Cardiac septum (tissue), 1 donor: Measurements from ENCODE around the gene TIGD4. TPM values are rescaled to one million over a fixed set of nuclear protein-coding genes. Genes with fewer than 3 reads are reported as not detected.
"Not testable (repeated sequence)": the region's sequence is repeated elsewhere in the genome, so short reads cannot be mapped to it uniquely, and the experiment has no call there.

Experiments used
- DNase-seq: peaks from one replicate; pipeline ENCODE4 v3.0.0-alpha.2; 2020; ENCODE audit warnings: low spot score
- intact Hi-C: fragments of 100-400 bp; cut with DNase I; formaldehyde crosslinking; loops from one replicate; pipeline ENCODE4 v1.14.0; 2022
- total RNA-seq: library from RNA; stranded (reverse); fragmentation: NEBNext Ultra II Directional; extraction: Animal tissue kit (Norgen Biotek cat#: 25700); gene quantifications from one replicate; pipeline ENCODE4 v1.2.1, GENCODE V29; 2021
- donor health status: DM: no; HTN: no; CAD: no.

TIGD4 gene
- total RNA-seq, 1 donor from 2014 or later: 0.40 TPM

DNA sequence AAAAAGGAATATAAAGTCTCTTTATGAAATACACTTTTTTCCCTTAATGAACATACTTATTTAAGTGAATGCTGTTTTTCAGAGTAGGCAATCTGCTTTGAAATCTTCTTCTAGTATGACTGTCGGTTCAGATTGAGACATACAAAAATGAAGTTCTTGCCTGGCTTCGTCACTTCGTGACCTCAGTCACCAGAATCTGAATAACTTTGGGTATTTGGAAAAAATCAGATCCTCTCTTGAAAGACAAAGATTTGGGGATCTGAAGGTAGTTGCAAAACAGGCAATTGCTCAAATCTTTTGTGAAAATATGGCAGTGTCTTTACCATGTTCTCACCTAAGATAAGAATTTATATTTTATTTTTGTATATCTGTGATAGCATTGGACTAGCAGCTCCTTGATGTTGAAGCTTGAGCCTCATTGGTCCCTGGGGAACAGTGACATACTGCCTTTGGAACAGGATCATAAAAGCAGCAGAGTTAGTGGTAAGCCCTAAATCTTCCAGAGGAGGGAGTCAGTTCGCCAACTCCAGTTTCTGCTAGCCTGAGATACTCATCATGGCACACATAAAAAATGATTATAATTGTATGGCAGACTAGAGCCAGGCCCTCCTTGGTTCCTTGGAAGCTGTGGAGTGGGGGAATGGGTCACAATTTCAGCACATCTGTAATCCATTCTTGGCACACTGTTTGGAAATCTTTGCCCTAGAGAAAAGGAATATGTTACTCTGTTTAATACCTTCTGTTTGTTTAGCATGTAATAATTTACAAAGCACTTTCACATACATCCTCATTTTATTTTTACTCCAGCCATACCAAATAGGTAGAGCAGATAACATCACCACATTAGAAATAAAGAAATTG, 5.2 kb upstream of the TIGD4 start:
- intact Hi-C loops: no loop called here
- no peak for DNase-seq

GRCh38 chr4:152780267-152780778, 793 bp upstream of the TIGD4 start:
- intact Hi-C loops: no loop called here
- no peak for DNase-seq

DNA sequence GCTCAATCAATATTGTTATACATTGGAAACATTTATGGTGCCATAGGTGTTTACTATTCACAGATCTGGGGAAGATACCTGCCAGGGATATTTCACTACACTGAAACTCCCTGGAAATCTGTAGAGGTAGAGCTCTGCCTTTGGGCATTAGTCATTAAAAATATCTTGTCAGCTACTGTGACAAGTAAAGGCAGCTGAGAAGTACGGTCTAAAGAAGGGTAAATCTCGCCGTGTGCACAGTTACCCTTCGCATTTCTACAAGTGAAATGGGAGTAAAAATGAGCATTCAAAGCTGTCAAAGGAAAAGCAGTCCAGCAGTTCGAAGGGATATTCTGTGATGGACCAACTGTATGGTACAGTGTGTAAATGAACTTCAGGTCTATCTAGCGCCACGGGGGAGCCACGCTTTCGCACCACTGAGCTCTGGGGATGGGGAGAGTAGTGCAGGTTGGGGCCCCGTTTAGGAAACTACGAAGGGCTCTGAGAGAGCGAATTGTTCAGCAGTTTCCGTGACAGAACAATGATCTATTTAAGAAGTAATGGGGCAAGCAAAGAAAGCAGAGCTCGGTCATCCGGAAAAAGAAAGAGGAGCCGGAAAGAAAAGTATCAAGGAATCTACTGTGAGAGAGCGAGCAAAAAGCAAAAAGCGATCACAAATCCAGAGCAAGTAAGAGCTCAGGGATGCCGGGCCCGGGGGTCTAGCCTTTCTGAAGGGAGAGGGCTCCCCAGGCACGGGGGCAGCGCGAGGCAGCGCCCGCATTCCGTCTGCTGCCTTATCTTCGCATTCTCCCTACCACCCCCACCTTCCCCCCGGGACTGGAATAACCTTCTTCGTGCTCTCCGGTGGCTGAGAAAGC, 646 bp downstream of the TIGD4 start:
- DNase-seq: no peak
- intact Hi-C loops: no loop called here

DNA sequence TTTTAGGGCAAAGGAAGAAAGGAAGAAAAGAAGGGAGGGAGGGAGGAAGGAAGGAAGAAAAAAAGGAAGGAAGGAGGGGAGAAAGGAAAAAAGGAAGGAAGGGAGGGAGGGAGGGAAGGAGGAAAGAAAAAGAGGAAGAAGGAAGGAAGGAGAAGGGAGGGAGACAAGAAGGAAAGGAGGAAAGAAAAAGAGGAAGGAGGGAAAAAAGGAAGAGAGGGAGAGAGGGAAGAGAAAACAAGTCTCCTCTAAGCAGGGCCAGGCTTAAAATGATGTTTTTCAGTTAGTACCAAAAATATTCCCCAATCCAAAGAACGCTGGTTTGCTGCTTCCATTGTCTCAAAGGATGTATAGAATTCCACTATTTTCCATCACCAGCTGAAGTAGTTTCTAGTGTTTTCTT, 2.0 kb downstream of the TIGD4 start:
- no peak for DNase-seq
- intact Hi-C loops: no loop called here

- DNase-seq: no peak
- intact Hi-C loops: no loop called here
Measured at GRCh38 chr4:152776352-152776751, 3.2 kb downstream of the TIGD4 start.

DNA sequence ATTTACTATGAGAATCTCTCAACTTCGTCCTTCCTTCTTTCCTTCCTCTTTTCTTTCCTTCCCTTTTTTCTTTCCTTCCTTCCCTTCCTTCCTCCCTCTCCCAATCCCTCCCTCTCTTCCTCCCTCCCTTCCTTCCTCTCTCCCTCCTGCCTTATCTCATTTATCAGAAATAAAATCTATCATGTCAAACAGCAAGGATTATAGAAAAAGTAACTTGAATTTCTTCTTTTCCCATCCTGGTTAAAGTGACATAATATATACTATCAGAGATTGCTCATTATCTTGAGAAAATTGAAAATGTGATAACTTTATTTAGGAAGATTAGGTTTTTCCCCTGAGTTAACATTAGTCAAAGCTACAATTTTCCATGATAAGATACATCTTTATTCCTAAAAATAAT, 5.6 kb downstream of the TIGD4 start:
- no peak for DNase-seq
- intact Hi-C loops: no loop called here

- intact Hi-C loops: no loop called here
- DNase-seq: no peak
Measured at GRCh38 chr4:152773339-152773738, 6.2 kb downstream of the TIGD4 start.

DNA sequence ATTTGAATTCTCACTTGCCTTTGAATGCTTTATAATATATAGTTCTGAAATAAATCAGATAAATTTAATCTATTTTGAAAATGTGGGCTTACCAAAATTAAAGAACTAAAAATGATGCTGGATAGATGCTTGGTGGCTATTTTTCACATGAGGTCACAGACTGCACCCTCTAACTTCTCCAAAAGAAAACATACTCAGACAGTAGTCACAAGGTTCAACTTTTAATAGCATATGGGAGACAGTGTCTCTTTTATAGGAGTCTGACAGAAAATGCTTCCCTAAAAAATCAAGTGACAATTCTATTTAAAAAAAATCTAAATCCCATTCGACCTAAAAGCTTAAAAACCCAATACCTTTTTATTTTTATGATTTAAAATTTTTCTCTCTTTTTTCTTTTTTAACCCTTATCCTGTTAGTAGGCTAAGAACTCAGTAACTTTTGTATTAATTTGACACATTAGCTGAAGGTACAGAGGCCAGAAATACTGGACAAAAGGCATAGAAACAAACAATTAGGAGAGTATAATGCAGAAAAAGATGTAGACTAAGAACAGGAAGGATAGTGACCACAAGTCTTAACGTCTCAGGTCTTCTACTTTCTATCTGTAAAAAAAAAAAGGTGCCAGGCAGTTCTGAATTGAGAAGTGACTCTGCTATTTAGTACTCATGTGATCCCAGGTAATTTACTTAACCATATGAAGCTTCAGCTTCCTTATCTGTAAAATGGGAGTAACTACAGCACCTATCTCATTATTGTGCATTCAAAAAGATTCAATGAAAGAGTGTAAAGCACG, 7.6 kb downstream of the TIGD4 start:
- DNase-seq: no peak
- intact Hi-C loops: no loop called here

DNA sequence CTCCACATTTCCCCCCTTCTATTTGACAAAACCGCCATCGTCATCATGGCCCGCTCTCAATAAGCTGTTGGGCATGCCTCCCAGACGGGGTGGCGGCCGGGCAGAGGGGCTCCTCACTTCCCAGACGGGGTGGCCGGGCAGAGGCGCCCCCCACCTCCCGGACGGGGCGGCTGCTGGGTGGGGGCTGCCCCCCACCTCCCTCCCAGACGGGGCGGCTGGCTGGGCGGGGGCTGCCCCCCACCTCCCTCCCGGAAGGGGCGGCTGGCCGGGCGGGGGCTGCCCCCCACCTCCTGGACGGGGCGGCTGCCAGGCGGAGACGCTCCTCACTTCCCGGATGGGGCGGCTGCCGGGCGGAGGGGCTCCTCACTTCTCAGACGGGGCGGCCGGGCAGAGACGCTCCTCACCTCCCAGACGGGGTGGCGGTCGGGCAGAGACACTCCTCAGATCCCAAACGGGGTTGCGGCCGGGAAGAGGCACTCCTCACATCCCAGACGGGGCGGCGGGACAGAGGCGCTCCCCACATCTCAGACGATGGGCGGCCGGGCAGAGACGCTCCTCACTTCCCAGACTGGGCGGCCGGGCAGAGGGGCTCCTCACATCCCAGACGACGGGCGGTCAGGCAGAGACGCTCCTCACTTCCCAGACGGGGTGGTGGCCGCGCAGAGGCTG, 14.3 kb downstream of the TIGD4 start:
- DNase-seq, intact Hi-C loops: not testable (repeated sequence)

DNA sequence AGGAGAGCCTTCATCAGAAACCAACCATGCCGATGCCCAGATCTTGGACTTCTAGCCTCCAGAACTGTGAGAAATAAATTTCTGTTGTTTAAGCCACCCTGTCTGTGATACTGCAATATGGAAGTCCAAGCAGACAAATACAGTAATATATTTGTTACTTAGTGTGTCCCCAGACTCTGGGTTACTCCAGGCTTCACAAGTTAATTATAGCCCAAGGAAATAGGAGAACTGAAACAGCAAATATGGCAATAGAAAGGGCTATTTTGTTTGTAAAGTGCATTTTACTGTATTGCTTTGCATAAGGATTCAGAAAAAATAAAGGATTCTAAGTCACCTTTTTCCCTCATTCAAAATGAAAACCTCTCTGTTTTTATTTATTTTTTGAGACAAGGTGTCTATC, 15.7 kb downstream of the TIGD4 start:
- intact Hi-C loops: no loop called here
- DNase-seq: no peak

- intact Hi-C loops: no loop called here
- no peak for DNase-seq
Measured at GRCh38 chr4:152748619-152749018, 30.9 kb downstream of the TIGD4 start.

GRCh38 chr4:152747444-152747843, 32.1 kb downstream of the TIGD4 start:
- DNase-seq: no peak
- intact Hi-C loops: no loop called here

- intact Hi-C loops: no loop called here
- DNase-seq: no peak
Measured at GRCh38 chr4:152738827-152739226, 40.7 kb downstream of the TIGD4 start.

DNA sequence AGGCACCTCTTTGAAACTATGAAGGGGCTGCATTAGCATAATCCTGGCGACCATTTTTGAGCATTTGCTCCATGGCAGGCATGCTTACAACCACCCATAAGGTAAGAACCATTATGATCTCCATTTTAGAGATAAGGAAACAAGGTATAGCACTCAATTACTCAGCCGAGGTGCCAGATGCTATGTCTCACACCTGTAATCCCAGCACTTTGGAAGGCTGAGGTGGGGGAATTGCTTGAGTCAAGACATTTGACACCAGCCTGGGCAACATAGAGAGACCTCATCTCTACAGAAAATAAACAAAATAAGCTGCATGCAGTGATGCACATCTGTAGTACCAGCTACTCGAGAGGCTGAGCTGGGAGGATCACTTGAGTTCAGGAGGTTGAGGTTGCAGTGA, 43.6 kb downstream of the TIGD4 start:
- DNase-seq: no peak
- intact Hi-C loops: loop anchor here (2.0 kb wide), 1 partner anchor 235 kb away; no protein-coding TSS in a partner anchor

- intact Hi-C loops: loop anchor here (2.0 kb wide), 1 partner anchor 235 kb away; no protein-coding TSS in a partner anchor
Measured at GRCh38 chr4:152735396-152735859, 44.1 kb downstream of the TIGD4 start.

DNA sequence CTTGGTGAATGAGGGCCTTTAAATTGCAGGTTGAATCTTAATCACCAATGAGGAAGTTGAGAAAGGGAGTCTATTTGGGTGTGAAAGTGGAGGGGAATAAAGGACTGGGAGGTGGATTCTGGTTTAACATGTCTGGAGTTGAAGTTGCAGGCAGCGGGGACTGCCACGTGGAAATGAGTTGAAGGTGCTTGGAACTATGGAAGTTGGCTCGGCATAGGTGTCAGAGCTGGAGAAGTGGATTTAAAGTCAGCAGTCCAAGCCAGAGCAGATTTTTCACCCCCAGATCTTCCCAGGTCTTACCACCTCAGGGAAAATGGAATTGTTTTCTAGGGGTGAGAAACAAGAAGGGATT, 44.9 kb downstream of the TIGD4 start:
- no peak for DNase-seq
- intact Hi-C loops: loop anchor here (2.0 to 5.0 kb wide), 4 partner anchors 87 to 327 kb away; no protein-coding TSS in a partner anchor

More at GRCh38 chr4:152735396-152735859, 44.1 kb downstream of the TIGD4 start:
- DNase-seq: no peak

GRCh38 chr4:152734015-152734698, 45.4 kb downstream of the TIGD4 start:
- intact Hi-C loops: loop anchor here (2.0 to 5.0 kb wide), 4 partner anchors 87 to 327 kb away; no protein-coding TSS in a partner anchor
- DNase-seq: no peak

- intact Hi-C loops: loop anchor here (5.0 kb wide), 3 partner anchors 85 to 325 kb away; no protein-coding TSS in a partner anchor
Measured at GRCh38 chr4:152731997-152732396, 47.5 kb downstream of the TIGD4 start.

More at GRCh38 chr4:152731997-152732396, 47.5 kb downstream of the TIGD4 start:
- DNase-seq: no peak
